ENCODE data around the gene MYH14.

MYH14 gene

GRCh38 chr19:50264483-50265186, 61.2 kb downstream of the MYH14 start:
- DNase-seq = peak in 1 of 2 experiments; percentile 26

GRCh38 chr19:50266041-50266440, 62.6 kb downstream of the MYH14 start:
- DNase-seq = no peak

DNA sequence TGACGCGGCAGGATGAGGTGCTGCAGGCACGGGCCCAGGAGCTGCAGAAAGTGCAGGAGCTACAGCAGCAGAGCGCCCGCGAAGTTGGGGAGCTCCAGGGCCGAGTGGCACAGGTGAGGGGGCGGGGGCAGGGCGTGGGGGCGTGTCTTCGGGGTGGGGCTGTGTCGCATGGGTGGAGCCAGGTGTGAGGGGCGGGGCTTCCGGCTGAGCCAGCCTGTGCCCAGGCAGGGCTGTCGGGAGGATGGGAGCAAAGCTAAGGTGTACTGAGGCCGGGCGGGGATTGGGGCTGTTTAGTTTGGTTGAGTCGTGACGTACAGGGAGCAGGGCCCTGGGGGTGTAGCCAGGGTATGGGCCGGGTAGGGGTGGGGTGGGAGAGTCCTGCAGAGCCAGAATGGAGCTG, 63.5 kb downstream of the MYH14 start:
- no peak for DNase-seq

- DNase-seq = no peak
Measured at GRCh38 chr19:50268041-50268440, 64.6 kb downstream of the MYH14 start.

DNA sequence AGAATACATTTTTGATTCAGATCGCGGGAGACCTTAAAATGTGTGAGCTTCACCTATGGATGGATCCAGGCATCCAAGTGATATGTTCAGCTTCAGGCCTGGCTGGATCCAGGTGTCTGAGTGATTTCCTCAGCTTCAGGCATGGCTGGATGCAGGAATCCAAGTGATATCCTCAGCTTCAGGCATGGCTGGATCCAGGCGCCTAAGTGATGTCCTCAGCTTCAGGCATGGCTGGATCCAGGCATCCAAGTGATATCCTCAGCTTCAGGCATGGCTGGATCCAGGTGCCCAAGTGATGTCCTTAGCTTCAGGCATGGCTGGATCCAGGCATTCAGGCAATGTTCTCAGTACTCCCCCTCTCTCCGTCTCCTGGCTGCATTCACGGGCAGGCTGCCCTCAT, 65.1 kb downstream of the MYH14 start:
- no peak for DNase-seq

- no peak for DNase-seq
Measured at GRCh38 chr19:50269653-50270052, 66.2 kb downstream of the MYH14 start.

GRCh38 chr19:50272263-50272897, 69.0 kb downstream of the MYH14 start:
- no peak for DNase-seq

GRCh38 chr19:50273821-50274220, 70.4 kb downstream of the MYH14 start:
- DNase-seq = no peak

DNA sequence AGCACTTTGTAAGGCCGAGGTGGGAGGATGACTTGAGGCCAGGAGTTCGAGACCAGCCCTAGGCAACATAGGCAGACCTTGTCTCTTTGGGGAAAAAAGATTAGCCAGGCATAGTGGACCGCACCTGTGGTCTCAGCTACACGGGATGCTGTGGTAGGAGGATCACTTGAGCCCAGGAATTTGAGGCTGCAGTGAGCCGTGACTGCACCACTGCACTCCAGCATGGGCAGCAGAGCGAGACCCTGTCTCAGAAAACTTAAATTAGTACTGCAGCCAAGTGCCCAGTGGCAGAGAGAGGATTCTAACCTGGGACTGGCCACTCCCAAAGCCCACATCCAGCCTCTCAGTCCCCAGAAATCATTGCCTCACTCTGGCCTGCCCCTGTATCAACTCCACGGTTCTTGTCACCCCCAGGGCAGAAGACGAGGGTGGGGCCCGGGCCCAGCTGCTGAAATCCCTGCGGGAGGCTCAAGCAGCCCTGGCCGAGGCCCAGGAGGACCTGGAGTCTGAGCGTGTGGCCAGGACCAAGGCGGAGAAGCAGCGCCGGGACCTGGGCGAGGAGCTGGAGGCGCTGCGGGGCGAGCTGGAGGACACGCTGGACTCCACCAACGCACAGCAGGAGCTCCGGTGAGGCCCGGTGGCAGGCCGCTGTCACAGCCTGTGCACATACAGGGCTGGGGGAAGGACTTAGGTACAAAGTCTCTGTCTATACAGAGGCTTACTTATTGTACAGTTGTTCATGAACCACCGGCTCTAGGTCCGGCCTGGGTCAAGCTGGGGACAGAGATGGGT, 72.4 kb downstream of the MYH14 start:
- DNase-seq = no peak

GRCh38 chr19:50276370-50277063, 73.1 kb downstream of the MYH14 start:
- no peak for DNase-seq

DNA sequence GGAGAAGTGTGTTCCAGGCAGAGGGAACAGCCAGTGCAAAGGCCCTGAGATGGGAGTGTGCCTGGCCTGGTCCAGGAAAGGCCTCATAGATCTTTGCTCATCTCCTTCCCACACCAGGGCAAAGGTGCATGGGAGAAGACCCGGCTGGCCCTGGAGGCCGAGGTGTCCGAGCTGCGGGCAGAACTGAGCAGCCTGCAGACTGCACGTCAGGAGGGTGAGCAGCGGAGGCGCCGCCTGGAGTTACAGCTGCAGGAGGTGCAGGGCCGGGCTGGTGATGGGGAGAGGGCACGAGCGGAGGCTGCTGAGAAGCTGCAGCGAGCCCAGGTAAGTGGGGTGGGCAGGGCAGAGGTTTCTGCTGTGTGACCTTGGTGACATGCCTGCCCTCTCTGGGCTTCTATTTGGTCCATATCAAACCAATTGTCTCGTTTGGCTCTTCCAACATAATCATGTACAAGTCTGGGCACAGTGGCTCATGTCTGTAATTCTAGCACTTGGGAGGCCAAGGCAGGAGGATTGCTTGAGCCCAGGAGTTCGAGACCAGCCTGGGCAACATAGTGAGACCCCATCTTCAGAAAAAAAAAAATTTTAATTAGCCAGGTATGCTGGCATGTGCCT, 74.7 kb downstream of the MYH14 start:
- no peak for DNase-seq

- no peak for DNase-seq
Measured at GRCh38 chr19:50280074-50280473, 76.7 kb downstream of the MYH14 start.

DNA sequence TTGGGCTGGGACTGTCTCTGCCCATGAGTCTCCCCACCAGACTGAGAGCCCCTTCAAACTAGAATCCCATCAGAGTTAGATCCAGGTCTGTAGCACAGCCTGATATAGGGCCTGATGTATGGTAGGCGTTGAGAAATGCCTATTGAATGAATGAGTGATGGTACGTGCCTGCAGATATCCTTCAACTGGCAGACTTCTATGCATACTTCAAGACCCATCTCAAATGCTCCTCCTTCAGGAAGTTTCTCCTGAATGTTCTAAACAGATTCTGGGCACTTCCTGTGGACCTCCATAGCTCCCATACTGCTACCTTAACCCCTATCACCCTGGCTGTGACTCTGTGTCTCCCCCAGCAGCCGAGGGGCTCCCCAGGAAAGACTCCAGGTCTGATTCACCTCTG, 77.6 kb downstream of the MYH14 start:
- no peak for DNase-seq

DNA sequence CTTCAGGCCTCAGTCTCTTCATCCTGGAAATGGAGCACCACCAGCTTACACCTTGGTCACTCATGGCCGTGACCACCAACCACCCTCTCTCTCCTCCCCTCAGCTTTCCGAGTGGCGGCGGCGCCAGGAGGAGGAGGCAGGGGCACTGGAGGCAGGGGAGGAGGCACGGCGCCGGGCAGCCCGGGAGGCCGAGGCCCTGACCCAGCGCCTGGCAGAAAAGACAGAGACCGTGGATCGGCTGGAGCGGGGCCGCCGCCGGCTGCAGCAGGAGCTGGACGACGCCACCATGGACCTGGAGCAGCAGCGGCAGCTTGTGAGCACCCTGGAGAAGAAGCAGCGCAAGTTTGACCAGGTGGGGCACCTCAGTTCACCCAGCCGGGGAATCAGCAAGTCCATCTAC, 78.1 kb downstream of the MYH14 start:
- DNase-seq = no peak

DNA sequence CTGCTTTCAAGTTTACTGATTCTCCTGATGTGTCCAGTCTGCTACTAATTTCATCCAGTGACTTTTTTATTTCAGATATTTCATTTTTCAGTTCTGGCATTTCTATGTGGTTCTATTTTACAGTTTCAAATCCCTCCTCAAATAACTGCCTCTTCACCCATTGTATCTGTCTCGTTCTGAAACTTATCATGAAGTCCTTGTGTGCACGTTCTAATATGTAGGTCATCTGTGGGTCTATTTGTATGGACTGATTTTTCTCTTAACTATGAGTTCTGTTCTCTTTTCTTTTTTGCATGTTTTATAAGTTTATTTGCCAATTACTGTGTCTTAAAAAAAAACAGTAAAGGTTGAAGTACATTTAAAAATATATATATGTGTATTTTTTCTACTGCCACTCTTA, 82.4 kb downstream of the MYH14 start:
- DNase-seq = no peak

DNA sequence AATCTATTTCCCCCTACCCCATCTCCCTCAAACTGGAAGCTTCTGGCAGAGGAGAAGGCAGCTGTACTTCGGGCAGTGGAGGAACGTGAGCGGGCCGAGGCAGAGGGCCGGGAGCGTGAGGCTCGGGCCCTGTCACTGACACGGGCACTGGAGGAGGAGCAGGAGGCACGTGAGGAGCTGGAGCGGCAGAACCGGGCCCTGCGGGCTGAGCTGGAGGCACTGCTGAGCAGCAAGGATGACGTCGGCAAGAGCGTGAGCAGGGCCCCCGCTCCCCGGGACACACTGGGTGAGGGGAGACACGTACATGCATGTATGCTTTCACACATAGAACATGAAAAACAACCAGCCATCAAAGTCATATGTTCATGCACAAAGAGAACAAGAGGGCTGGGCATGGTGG, 83.0 kb downstream of the MYH14 start:
- DNase-seq = no peak

DNA sequence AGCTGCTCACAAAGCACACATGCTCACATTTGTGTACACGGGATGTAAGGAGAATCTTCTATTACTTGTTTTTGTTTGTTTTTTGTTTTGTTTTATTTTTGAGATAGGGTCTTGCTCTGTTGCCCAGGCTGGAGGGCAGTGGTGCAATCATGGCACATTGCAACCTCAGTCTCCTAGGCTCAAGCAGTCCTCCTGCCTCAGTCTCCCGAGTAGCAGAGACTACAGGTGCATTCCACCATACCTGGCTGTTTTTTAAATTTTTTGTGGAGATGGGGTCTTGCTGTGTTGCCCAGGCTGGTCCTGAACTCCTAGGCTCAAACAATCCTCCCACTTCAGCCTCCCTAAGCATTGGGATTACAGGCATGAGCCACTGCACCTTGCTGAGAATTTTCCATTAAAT, 83.9 kb downstream of the MYH14 start:
- DNase-seq = no peak

- DNase-seq = no peak
Measured at GRCh38 chr19:50288954-50289353, 85.5 kb downstream of the MYH14 start.

- no peak for DNase-seq
Measured at GRCh38 chr19:50290011-50290410, 86.6 kb downstream of the MYH14 start.

DNA sequence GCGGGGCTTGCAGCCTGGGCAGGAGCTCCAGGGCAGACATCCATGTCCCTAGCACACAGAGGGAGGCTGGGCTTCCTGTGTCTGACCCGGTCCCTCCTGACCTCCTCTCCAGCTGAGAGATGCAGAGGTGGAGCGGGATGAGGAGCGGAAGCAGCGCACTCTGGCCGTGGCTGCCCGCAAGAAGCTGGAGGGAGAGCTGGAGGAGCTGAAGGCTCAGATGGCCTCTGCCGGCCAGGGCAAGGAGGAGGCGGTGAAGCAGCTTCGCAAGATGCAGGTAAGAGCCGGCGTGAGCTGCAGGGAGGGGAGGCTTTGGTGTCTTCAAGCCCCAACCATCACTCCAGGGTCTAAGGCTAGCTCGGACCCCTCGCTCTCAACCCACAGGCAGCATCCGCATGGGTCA, 87.4 kb downstream of the MYH14 start:
- DNase-seq = no peak

- no peak for DNase-seq
Measured at GRCh38 chr19:50292216-50292827, 88.9 kb downstream of the MYH14 start.

DNA sequence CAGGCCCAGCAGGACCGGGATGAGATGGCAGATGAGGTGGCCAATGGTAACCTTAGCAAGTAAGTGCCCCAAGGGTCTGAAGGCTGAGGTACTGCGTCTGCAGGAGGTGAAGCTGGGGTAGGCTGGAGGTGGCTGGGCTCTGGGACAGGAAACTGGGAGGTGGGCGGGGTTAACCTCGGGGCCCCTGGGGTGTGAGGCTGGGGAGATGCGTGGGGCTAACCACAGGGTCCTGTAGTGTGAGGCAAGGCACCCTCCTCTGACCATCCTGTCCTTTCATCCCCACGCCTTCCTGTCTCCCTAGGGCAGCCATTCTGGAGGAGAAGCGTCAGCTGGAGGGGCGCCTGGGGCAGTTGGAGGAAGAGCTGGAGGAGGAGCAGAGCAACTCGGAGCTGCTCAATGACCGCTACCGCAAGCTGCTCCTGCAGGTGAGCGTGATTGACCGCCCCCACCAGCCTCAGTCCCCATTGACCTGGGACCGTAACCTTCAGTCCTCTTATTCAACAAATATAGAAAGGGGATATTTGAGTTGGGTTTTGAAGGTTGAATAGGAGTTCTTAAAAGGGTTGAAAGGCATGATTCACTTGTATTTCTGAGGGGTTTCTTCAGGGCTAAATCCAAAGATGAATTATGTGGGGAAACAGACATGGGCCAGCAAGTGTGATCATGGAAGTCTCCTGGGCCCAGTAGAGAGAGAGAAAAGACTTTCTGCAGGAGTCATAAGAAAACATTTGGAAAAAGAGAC, 90.0 kb downstream of the MYH14 start:
- no peak for DNase-seq
